ENCODE results near the gene MS4A2. TPM values are rescaled to one million over a fixed set of nuclear protein-coding genes. Genes with fewer than 3 reads are reported as not detected.
"Not testable (repeated sequence)": the region's sequence is repeated elsewhere in the genome, so short reads cannot be mapped to it uniquely, and the experiment has no call there.

MS4A2 gene
- total RNA-seq, 6 experiments from 2014 or later, result not detected

GRCh38 chr11:60059521-60060240, 28.8 kb upstream of the MS4A2 start:
- Mint-ChIP-seq H3K9me3 (peaks cover 19% of the 10 kb centered on the region; the same call in 1 of the 2 replicates), H3K4me1 (ENCODE audit: low read depth) (no peaks in the 10 kb centered on the region)
- DNase-seq, result no peak

GRCh38 chr11:60064111-60064510, 24.4 kb upstream of the MS4A2 start:
- DNase-seq, result no peak
- H3K9me3 Mint-ChIP-seq, result peaks cover 14% of the 10 kb centered on the region; the same call in 1 of the 2 replicates
- H3K27ac Mint-ChIP-seq, result no peak overlapping the region
- no peaks in the 10 kb centered on the region for H3K36me3 Mint-ChIP-seq (ENCODE audit: low read depth)
- H3K27me3 Mint-ChIP-seq (ENCODE audit: insufficient read depth), result no peaks in the 10 kb centered on the region
- TF ChIP-seq, protein P1, sequence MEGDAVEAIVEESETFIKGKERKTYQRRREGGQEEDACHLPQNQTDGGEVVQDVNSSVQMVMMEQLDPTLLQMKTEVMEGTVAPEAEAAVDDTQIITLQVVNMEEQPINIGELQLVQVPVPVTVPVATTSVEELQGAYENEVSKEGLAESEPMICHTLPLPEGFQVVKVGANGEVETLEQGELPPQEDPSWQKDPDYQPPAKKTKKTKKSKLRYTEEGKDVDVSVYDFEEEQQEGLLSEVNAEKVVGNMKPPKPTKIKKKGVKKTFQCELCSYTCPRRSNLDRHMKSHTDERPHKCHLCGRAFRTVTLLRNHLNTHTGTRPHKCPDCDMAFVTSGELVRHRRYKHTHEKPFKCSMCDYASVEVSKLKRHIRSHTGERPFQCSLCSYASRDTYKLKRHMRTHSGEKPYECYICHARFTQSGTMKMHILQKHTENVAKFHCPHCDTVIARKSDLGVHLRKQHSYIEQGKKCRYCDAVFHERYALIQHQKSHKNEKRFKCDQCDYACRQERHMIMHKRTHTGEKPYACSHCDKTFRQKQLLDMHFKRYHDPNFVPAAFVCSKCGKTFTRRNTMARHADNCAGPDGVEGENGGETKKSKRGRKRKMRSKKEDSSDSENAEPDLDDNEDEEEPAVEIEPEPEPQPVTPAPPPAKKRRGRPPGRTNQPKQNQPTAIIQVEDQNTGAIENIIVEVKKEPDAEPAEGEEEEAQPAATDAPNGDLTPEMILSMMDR (IDR thresholded peaks at IDR 0.05), result no peak
- H3K4me3 Mint-ChIP-seq, result no peak overlapping the region
- no peaks in the 10 kb centered on the region for H3K4me1 Mint-ChIP-seq (ENCODE audit: low read depth)

More at GRCh38 chr11:60059521-60060240, 28.8 kb upstream of the MS4A2 start:
- Mint-ChIP-seq H3K27ac (no peak overlapping the region), H3K36me3 (ENCODE audit: low read depth) (no peaks in the 10 kb centered on the region), H3K4me3 (no peak overlapping the region), H3K27me3 (ENCODE audit: insufficient read depth) (peaks cover 2% of the 10 kb centered on the region)
- TF ChIP-seq, protein P1 (IDR thresholded peaks at IDR 0.05), result no peak

DNA sequence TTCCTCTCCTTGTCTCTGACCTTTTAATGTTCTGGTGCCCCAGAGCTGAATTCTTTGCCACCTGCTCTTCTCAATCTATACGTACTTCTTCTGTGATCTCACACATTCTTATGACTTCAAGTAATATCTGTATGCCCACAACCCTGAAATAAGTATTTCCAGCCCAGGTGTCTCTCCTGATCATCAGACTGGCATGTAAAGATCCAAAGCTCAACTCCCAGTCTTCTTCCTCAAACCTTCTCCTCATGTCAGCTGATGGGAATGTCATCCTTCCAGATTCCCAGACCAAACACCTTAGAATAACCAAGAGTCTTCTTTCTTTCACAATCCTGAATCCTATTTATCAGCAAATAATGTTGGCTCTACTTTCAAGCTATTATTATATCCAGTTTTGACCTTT, 22.7 kb upstream of the MS4A2 start:
- H3K4me1 Mint-ChIP-seq (ENCODE audit: low read depth), result no peaks in the 10 kb centered on the region
- no peak for DNase-seq
- H3K27me3 Mint-ChIP-seq (ENCODE audit: insufficient read depth), result no peaks in the 10 kb centered on the region
- H3K36me3 Mint-ChIP-seq (ENCODE audit: low read depth), result no peaks in the 10 kb centered on the region
- no peak overlapping the region for H3K27ac Mint-ChIP-seq
- TF ChIP-seq, protein P1 (IDR thresholded peaks at IDR 0.05), result no peak
- peaks cover 10% of the 10 kb centered on the region for H3K9me3 Mint-ChIP-seq
- H3K4me3 Mint-ChIP-seq, result no peak overlapping the region

DNA sequence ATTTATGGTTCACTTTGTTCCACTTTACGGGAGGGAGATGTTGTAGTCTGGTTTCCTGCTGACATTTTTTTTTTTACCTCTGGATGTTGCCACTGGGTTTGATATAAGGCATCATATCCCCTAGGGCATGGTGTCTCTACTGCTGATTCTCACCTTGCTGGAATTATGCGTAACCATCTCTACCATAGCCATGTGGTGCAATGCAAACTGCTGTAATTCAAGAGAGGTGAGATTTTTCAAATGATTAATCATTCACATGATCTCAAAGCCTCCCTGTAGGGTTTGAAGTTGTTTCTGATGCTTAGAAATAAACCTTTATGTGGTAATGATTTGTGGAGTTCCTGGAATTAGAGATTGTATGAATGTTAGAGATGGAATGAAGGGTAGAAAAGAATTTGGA, 19.0 kb upstream of the MS4A2 start:
- Mint-ChIP-seq H3K4me3 (no peak overlapping the region), H3K27ac (no peak overlapping the region), H3K4me1 (ENCODE audit: low read depth) (no peaks in the 10 kb centered on the region), H3K27me3 (ENCODE audit: insufficient read depth) (no peaks in the 10 kb centered on the region), H3K36me3 (ENCODE audit: low read depth) (no peaks in the 10 kb centered on the region; the same call in 1 of the 2 replicates), H3K9me3 (peaks cover 20% of the 10 kb centered on the region)
- no peak for DNase-seq
- TF ChIP-seq, protein P1 (IDR thresholded peaks at IDR 0.05), result no peak

DNA sequence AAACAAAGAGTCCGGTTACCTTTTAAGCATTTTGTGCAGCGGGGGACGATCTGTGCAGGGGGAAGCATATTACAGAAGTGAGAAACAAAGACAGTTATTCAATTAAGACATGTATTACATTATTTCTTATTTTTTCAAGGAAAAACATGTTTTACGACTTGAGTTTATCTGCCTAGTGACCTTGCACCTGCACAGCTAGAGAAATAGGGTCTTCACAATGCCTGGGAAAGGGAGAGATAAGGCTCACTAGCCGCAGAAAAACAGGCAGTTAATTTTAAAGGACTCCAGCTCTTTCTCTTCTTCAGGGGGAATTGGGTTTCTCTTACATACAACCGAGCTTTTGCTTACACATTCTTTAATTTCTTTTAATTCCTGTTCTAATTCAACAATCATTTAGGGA, 16.8 kb upstream of the MS4A2 start:
- peaks cover 20% of the 10 kb centered on the region for H3K9me3 Mint-ChIP-seq
- H3K27ac Mint-ChIP-seq; H3K27me3 Mint-ChIP-seq (ENCODE audit: insufficient read depth); DNase-seq; H3K4me3 Mint-ChIP-seq; H3K36me3 Mint-ChIP-seq (ENCODE audit: low read depth); H3K4me1 Mint-ChIP-seq (ENCODE audit: low read depth): not testable (repeated sequence)

DNA sequence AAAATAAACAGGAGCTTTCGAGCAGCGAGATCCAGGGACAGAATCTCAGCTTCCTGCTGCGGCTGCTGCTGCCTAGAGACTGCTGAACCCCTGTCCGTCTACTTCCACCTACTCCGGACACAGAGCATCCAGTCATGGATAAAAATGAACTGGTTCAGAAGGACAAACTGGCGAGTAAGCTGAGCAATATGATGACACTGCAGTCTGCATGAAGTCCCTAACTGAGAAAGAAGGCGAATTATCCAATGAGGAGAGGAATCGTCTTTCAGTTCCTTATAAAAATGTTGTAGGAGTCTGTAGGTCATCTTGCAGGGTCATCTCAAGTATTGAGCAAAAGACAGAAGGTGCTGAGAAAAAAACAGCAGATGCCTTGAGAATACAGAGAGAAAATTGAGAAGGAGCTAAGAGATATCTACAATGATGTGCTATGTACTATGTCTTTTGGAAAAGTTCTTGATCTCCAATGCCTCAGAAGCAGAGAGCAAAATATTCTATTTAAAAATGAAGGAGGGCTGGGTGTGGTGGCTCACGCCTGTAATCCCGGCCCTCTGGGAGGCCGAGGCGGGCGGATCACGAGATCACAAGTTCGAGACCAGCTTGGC, 11.1 kb upstream of the MS4A2 start:
- Mint-ChIP-seq H3K4me3 (no peak overlapping the region), H3K9me3 (peaks cover 23% of the 10 kb centered on the region), H3K36me3 (ENCODE audit: low read depth) (no peaks in the 10 kb centered on the region; the same call in 1 of the 2 replicates), H3K27me3 (ENCODE audit: insufficient read depth) (no peaks in the 10 kb centered on the region), H3K4me1 (ENCODE audit: low read depth) (no peaks in the 10 kb centered on the region), H3K27ac (no peak overlapping the region)
- no peak for DNase-seq
- TF ChIP-seq, protein P1 (IDR thresholded peaks at IDR 0.05), result no peak

All from HFFc6 (cell line).